Head of caudate nucleus (tissue), 42 donors: Measurements from ENCODE around the gene TNS3.

ENCODE experiments used
- DNase-seq, 42 donors: peaks; one replicate each; pipeline versions ENCODE4 v3.0.0 to v3.0.0-alpha.2; 2020 to 2021; ENCODE audit warnings: mixed read lengths in 7 of 42
- intact Hi-C: fragments of 100-400 bp; cut with DNase I; formaldehyde crosslinking; loops from one replicate; pipeline ENCODE4 v1.15.0; 2022

TNS3 gene

GRCh38 chr7:47392241-47392759 is 189.6 kb downstream of the TNS3 start:
- DNase-seq = peak in 40 of 42 donors; percentile 28 to 78 (median 57)
- intact Hi-C loops = no loop called here

- DNase-seq = peak in 2 of 42 donors; percentile 5 to 11
- intact Hi-C loops = no loop called here
These were observed 190.2 kb downstream of the TNS3 start for GRCh38 chr7:47391726-47392125.

- peak in 1 of 42 donors; percentile 11 for DNase-seq
- intact Hi-C loops = no loop called here
These were observed 191.0 kb downstream of the TNS3 start for GRCh38 chr7:47390914-47391313.

GRCh38 chr7:47389923-47390630 is 191.8 kb downstream of the TNS3 start:
- intact Hi-C loops = no loop called here
- peak in 2 of 42 donors; percentile 4 to 32 for DNase-seq

GRCh38 chr7:47389171-47389922 is 192.6 kb downstream of the TNS3 start:
- intact Hi-C loops = no loop called here
- peak in 2 of 42 donors; percentile 3 to 24 for DNase-seq

GRCh38 chr7:47387506-47387905 is 194.4 kb downstream of the TNS3 start:
- peak in 2 of 42 donors; percentile 1 to 29 for DNase-seq
- intact Hi-C loops = no loop called here

GRCh38 chr7:47386273-47386835 is 195.6 kb downstream of the TNS3 start:
- peak in 2 of 42 donors; percentile 23 to 34 for DNase-seq
- intact Hi-C loops = no loop called here

- intact Hi-C loops = no loop called here
- peak in 1 of 42 donors; percentile 8 for DNase-seq
These were observed 196.3 kb downstream of the TNS3 start for GRCh38 chr7:47385536-47386125.

- peak in 3 of 42 donors; percentile 4 to 18 (median 11) for DNase-seq
- intact Hi-C loops = no loop called here
These were observed 197.0 kb downstream of the TNS3 start for GRCh38 chr7:47384755-47385535.

- peak in 2 of 42 donors; percentile 1 to 24 for DNase-seq
- intact Hi-C loops = no loop called here
These were observed 198.0 kb downstream of the TNS3 start for GRCh38 chr7:47383696-47384445.

GRCh38 chr7:47383072-47383471 is 198.8 kb downstream of the TNS3 start:
- peak in 3 of 42 donors; percentile 17 to 36 (median 31) for DNase-seq
- intact Hi-C loops = no loop called here

- peak in 1 of 42 donors; percentile 7 for DNase-seq
- intact Hi-C loops = no loop called here
These were observed 199.7 kb downstream of the TNS3 start for GRCh38 chr7:47382200-47382599.

GRCh38 chr7:47381134-47381495 is 200.8 kb downstream of the TNS3 start:
- peak in 3 of 42 donors; percentile 17 to 27 (median 25) for DNase-seq
- intact Hi-C loops = no loop called here

GRCh38 chr7:47380325-47381133 is 201.4 kb downstream of the TNS3 start:
- peak in 1 of 42 donors; percentile 3 for DNase-seq
- intact Hi-C loops = no loop called here

GRCh38 chr7:47379629-47380324 is 202.1 kb downstream of the TNS3 start:
- peak in 28 of 42 donors; percentile 14 to 68 (median 41) for DNase-seq
- intact Hi-C loops = no loop called here

- peak in 1 of 42 donors; percentile 34 for DNase-seq
- intact Hi-C loops = no loop called here
These were observed 203.0 kb downstream of the TNS3 start for GRCh38 chr7:47378728-47379395.
